Transverse colon (tissue), 3 donors: ENCODE results near the gene TPPP2.

Experiments
- POLR2A ChIP-seq: fragments of 450-650 bp; IDR thresholded peaks from one replicate; pipeline ENCODE4 v1.6.1; 2016; ENCODE audit warnings: antibody characterized with exemption, mild to moderate bottlenecking, moderate library complexity
- TF ChIP-seq, protein P1 (sequence below), 5 experiments: fragments of 200-600 bp in 3 of 5; fragments of 450-650 bp in 2 of 5; sonication (generic) in 3 of 5; IDR thresholded peaks; 1 replicate in 2 of 5; 2 replicates in 3 of 5; pipeline ENCODE4 v1.5.1; 2016 to 2017; ENCODE audit warnings: antibody characterized with exemption in 5 of 5, inconsistent platforms in 3 of 5, mild to moderate bottlenecking in 2 of 5, moderate library complexity in 1 of 5

DNA sequence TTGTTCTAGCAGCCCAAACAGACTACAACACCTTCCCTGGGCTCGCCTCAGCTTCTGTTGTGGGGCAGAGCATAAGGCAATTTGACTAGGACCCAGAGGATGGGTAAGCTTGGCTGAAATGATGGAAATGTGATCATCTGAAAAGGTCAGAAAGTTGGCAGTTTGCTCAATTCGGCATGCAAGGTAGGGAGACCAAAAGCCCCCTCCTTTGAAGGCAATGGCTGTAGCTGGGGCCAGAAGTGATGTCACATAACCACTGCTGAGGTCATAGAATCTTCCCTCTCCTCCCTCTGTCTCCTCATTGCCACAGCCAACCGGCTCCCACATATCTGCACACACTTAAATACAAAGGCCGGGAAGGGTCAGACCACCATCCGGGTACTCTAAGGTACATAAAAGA lies at the start of gene TPPP2:
- TF ChIP-seq, protein P1, sequence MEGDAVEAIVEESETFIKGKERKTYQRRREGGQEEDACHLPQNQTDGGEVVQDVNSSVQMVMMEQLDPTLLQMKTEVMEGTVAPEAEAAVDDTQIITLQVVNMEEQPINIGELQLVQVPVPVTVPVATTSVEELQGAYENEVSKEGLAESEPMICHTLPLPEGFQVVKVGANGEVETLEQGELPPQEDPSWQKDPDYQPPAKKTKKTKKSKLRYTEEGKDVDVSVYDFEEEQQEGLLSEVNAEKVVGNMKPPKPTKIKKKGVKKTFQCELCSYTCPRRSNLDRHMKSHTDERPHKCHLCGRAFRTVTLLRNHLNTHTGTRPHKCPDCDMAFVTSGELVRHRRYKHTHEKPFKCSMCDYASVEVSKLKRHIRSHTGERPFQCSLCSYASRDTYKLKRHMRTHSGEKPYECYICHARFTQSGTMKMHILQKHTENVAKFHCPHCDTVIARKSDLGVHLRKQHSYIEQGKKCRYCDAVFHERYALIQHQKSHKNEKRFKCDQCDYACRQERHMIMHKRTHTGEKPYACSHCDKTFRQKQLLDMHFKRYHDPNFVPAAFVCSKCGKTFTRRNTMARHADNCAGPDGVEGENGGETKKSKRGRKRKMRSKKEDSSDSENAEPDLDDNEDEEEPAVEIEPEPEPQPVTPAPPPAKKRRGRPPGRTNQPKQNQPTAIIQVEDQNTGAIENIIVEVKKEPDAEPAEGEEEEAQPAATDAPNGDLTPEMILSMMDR (IDR thresholded peaks at IDR 0.05) = no peak
- TF ChIP-seq POLR2A = no peak
